WI38 (cell line): ENCODE measurements around the gene RNF4.
A peak's percentile ranks its signal among the peaks of the same experiment; 100 is the strongest.
"Not testable (repeated sequence)": the region's sequence is repeated elsewhere in the genome, so short reads cannot be mapped to it uniquely, and the experiment has no call there.

Source experiments
- H3K4me3 ChIP-seq: 2 replicates; pipeline ENCODE4 v1.5.1; 2011; ENCODE audit warnings: low read depth, mild to moderate bottlenecking, control low read depth, low read length
- CTCF ChIP-seq: IDR thresholded peaks from 2 replicates; pipeline ENCODE4 v1.5.1; 2012; ENCODE audit warnings: low read depth, mild to moderate bottlenecking, control low read depth, low read length

The RNF4 gene

GRCh38 chr4:2535376-2536192 is 66.7 kb downstream of the RNF4 start:
- H3K4me3 ChIP-seq: peak overlapping the region; percentile 69
- TF ChIP-seq CTCF: no peak

GRCh38 chr4:2536193-2537010 is 67.5 kb downstream of the RNF4 start, which contains the start of gene FAM193A:
Gene FAM193A (plus strand): TSS chr4:2536647. CDS start chr4:2536916, 269 bp downstream.
- no peak for TF ChIP-seq CTCF

GRCh38 chr4:2537011-2537830 is 68.3 kb downstream of the RNF4 start:
- no peak for TF ChIP-seq CTCF

More at GRCh38 chr4:2536193-2537010, 67.5 kb downstream of the RNF4 start, which contains the start of gene FAM193A:
- H3K4me3 ChIP-seq: peak within 1 kb of the TSS; percentile 73

GRCh38 chr4:2543580-2544191 is 74.8 kb downstream of the RNF4 start:
- H3K4me3 ChIP-seq: not testable (repeated sequence)

More at GRCh38 chr4:2537011-2537830, 68.3 kb downstream of the RNF4 start:
- peak overlapping the region; percentile 73 for H3K4me3 ChIP-seq

GRCh38 chr4:2545321-2546013 is 76.6 kb downstream of the RNF4 start:
- no peak for TF ChIP-seq CTCF
- no peak overlapping the region for H3K4me3 ChIP-seq

GRCh38 chr4:2546286-2546823 is 77.4 kb downstream of the RNF4 start:
- no peak for TF ChIP-seq CTCF
- H3K4me3 ChIP-seq: no peak overlapping the region

GRCh38 chr4:2546961-2547691 is 78.2 kb downstream of the RNF4 start:
- H3K4me3 ChIP-seq: not testable (repeated sequence)
